OCI-LY1 (cell line): ENCODE results near the gene HLA-DMB.

ENCODE experiments used
- CTCF ChIP-seq: fragments of 200-600 bp; sonication (generic), shearing (Covaris generic); IDR thresholded peaks from 2 replicates; pipeline ENCODE4 v1.5.1; 2017; ENCODE audit warnings: mild to moderate bottlenecking, antibody characterized with exemption, low read length, moderate library complexity, mixed read lengths
- EZH2 ChIP-seq: fragments of 200-600 bp; sonication (generic), shearing (Covaris generic); IDR thresholded peaks from 2 replicates; pipeline ENCODE4 v1.8.0; 2017; ENCODE audit warnings: borderline replicate concordance, mixed run types, mild to moderate bottlenecking, antibody characterized with exemption, low read length, moderate library complexity, mixed read lengths

- no peak for TF ChIP-seq CTCF
- no peak for TF ChIP-seq EZH2
These were observed at the start of gene HLA-DMB for GRCh38 chr6:32940656-32941213.
